Epithelial cell of prostate (primary cell): ENCODE measurements around the gene CNP.
"Not testable (repeated sequence)": the region's sequence is repeated elsewhere in the genome, so short reads cannot be mapped to it uniquely, and the experiment has no call there.

ENCODE experiments used
- DNase-seq: peaks from one replicate; pipeline ENCODE4 v3.0.0-alpha.2; 2011; ENCODE audit warnings: low read depth, low spot score
- H3K27ac ChIP-seq: fragments of 450-650 bp; 2 replicates; pipeline ENCODE4 v1.5.1; 2017; ENCODE audit warnings: mild to moderate bottlenecking

Gene CNP

DNA sequence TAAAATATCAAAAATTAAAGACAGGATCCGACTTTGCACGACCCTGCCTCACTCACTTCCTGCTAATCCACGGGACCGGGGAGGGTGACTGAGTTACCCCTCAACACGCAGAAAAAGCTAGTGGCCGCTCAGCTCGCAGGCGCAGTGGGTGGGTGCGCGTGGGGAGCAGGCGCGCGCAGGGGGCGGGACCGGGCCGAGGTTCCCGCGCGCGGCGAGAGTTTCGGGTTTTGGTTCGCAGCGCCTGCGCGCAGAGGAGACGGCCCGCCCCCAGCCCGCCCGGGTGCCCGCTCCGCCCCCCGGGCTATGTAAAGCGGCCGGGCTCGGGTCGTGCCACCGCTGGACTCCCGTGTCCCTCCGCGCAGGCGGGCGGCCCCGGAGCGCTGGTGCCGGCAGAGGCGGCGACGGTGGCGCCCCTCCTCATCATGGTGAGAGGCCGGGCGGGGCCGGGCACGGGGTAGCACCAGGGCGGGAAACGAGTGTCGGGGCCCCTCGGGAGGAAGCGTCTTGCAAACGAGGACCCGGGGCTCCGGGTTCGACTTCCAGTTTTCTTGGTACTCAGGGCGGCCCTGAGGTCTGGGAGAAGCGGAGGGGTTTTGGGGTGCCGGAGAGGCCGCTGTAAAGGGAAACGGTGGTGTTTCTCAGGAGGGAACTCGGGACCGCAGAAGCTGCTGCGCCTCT, at the start of gene CNP:
TSS of gene CNP (plus strand) at position 333 of the 678 bp plus-strand sequence. CDS start at position 423, 90 bp downstream.
- peak; percentile 54 for DNase-seq
- peak within 1 kb of the TSS; percentile 75 for H3K27ac ChIP-seq

GRCh38 chr17:41917192-41917591, 49.4 kb upstream of the CNP start:
- DNase-seq, result no peak
- H3K27ac ChIP-seq, result no peak overlapping the region

DNA sequence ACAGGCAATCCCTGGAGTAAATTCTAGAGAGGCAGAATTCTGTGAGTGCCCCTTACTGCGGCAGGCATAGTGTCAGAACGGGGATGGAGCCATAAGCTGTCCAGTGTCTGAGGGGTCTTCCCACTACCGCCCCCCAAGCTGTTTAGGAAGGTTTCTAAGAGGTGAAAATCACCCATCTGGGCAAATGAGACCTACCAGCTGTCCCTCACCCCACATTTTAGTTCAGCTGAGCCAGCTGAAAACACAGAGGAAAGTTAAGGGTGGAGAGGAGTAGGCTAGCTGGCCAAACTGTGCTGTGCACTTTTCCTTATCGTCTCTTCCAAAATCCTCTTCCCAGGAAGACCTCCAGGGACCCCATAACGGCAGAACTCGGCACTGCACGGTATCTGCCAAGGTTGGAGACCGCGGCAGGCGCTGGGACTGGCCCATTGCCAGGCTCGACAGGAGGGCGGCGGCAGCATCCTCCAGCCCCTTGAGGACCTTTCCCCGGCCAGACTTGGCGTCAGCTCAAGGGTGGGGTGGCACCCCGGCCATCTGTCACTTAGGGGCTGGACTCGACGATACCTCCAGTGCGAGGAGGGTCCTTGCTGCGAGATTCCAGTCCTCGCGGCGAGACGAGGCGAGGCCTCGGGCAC, 48.8 kb upstream of the CNP start:
- H3K27ac ChIP-seq, result peak overlapping the region; percentile 69
- no peak for DNase-seq

- peak; percentile 74 for DNase-seq
- H3K27ac ChIP-seq, result peak within 1 kb of the TSS; percentile 69
Measured at GRCh38 chr17:41918314-41919164, 48.1 kb upstream of the CNP start, which contains the start of gene ACLY. ACLY (minus strand) TSS chr17:41918951; CDS start chr17:41913873, 5,078 bp downstream.

GRCh38 chr17:41919165-41919817, 47.3 kb upstream of the CNP start:
- peak overlapping the region; percentile 69 for H3K27ac ChIP-seq
- no peak for DNase-seq

DNA sequence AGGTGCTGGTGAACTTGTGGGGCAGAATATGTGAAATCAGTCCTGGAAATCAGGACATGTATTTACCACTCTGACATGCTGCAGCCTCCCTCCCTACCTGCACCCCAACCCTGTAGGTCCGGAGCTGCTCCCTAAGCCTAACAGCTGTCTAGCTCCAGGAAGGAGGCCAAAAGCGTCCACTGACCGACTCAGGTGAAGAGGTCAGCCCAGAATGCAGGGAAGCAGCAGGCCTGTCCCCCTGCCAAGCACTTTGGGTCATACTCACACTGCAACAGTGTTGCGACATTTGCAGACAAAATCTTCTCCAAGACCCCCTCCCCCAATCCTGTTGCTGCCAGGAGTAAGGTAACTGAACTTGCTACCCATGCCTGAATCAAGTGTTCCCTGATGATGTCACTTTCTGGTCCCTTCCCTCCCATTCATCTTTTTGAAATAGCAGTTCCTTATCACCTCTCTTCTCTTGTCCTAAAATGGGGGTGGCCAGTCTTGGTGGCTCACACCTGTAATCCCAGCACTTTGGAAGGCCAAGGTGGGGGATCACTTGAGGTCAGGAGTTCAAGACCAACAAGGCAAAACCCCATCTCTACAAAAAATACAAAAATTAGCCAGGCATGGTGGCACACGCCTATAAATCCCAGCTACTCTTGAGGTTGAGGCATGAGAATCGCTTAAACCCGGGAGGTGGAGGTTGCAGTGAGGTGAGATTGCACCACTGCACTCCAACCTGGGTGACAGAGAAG, 46.6 kb upstream of the CNP start:
- no peak for DNase-seq
- peak overlapping the region; percentile 69 for H3K27ac ChIP-seq

DNA sequence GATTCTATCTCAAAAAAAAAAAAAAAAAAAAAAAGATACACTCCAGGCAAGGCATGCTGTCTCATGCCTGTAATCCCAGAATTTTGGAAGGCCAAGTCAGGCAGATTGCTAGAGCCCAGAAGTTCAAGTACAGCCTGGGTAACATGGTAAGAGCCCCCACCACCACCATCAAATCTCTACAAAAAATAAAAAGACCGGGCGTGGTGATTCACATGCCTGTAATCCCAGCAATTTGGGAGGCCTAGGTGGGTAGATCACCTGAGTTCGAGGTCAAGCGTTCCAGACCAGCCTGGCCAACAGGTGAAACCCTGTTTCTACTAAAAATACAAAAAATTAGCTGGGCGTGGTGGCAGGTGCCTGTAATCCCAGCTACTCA, 46.0 kb upstream of the CNP start:
- no peak overlapping the region for H3K27ac ChIP-seq
- DNase-seq, result no peak

- no peak overlapping the region for H3K27ac ChIP-seq
- DNase-seq, result no peak
Measured at GRCh38 chr17:41925991-41926590, 40.5 kb upstream of the CNP start.

GRCh38 chr17:41928693-41929251, 37.8 kb upstream of the CNP start:
- DNase-seq, result no peak
- no peak overlapping the region for H3K27ac ChIP-seq

- peak; percentile 88 for DNase-seq
- peak within 1 kb of the TSS; percentile 72 for H3K27ac ChIP-seq
Measured at GRCh38 chr17:41930009-41930832, 36.4 kb upstream of the CNP start, which contains the start of gene ODAD4. ODAD4 (plus strand) TSS chr17:41930617; CDS start chr17:41930724, 107 bp downstream.

DNA sequence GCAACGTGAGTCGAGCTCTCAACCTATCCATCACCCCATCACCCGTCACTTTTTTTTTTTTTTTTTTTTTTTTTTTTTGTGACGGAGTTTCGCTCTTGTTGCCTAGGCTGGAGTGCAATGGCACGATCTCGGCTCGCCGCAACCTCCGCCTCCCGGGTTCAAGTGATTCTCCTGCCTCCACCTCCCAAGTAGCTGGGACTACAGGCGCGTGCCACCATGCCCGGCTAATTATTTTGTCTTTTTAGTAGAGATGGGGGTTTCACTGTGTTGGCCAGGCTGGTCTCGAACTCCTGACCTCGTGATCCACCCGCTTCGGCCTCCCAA, 35.8 kb upstream of the CNP start:
- not testable (repeated sequence) for DNase-seq, H3K27ac ChIP-seq

DNA sequence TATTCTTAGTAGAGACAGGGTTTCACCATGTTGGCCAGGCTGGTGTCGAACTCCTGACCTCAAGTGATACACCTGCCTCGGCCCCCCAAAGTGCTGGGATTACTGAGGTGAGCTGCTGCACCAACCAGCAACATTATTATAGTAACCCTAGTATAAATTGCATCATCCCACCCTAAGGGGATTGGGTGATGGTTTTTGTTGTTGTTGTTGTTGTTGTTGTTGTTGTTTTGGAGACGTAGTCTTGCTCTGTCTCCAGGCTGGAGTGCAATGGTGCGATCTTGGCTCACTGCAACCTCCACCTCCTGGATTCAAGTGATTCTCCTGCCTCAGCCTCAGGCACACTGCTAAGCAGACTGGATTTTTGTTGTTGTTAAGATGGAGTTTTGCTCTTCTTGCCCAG, 34.9 kb upstream of the CNP start:
- not testable (repeated sequence) for H3K27ac ChIP-seq, DNase-seq

DNA sequence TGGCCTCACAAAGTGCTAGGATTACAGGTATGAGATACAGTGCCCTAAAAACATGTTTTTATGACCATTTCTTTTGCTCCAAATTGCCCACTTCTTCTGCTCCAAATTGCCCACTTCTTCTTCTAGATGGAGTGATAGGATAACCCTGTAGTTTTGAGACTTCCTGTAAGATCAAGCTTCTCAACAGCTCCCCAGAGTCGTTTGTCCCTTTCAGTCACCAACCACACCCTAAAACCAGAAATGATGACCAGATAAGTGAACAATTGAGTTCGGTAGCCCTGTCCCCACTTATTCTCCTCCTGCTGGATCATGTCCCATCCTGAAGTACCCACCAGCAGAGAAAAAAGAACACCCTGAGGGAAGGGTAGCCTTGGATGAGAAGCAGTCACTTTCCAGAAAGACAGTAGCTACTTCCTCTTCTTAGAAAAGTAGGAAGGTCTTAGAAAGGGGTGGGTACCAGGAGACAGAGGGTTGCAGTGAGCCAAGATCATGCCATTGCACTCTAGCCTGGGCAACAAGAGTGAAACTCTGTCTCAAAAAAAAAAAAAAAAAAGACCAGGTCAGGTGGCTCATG, 33.7 kb upstream of the CNP start:
- H3K27ac ChIP-seq, result no peak overlapping the region
- DNase-seq, result no peak

DNA sequence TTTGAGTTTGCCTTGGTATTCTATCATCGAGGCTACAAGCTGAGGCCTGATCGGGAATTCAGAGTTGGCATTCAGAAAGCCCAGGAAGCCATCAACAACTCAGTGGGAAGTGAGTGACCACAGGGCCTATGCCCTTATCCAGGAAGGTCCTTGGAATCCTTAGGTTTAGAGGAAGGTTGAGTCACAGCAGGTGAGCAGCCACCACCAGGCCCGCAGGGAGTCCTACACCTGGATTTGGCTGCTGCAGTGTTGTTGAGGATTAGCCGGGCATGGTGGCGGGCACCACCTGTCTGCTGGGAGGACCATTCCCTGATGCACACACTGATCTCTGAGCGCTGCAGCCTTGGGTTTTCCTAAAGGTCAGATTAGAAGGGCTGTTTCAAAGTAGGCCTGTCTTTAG, 31.0 kb upstream of the CNP start:
- H3K27ac ChIP-seq, result no peak overlapping the region
- no peak for DNase-seq

- no peak for DNase-seq
- no peak overlapping the region for H3K27ac ChIP-seq
Measured at GRCh38 chr17:41937970-41938954, 28.3 kb upstream of the CNP start.

GRCh38 chr17:41939044-41939692, 27.4 kb upstream of the CNP start:
- H3K27ac ChIP-seq, result no peak overlapping the region
- DNase-seq, result no peak
